Panc1 (cell line): Measurements from ENCODE around the gene IGFBP5. TPM values are rescaled to one million over a fixed set of nuclear protein-coding genes. Genes with fewer than 3 reads are reported as not detected.

Experiments used
- ATAC-seq: fragments of 200-7000 bp; cut with Tn5 transposase; 2 replicates; pipeline ENCODE4 v1.9.1; 2020; ENCODE audit warnings: mild to moderate bottlenecking, moderate library complexity
- BruUV-seq: library from RNA; stranded (reverse); fragments of 400-500 nt; replicated peaks from 2 replicates; lab custom pipeline; 2021; lab: Mats Ljungman, UMichigan
- CTCF ChIA-PET: fragments of 300-600 bp; sonication (Branson Sonifier 250); formaldehyde crosslinking; loops from one replicate; lab custom pipeline; 2022; ENCODE audit warnings: antibody characterized with exemption; lab: Charles Lee
- POLR2A ChIA-PET: fragments of 300-600 bp; sonication (Branson Sonifier 250); formaldehyde crosslinking; loops from one replicate; lab custom pipeline; 2022; ENCODE audit warnings: antibody characterized with exemption; lab: Charles Lee
- DNase-seq: peaks from one replicate; pipeline ENCODE4 v3.0.0-alpha.2; 2010; ENCODE audit warnings: low read depth, low spot score
- H3K27ac ChIP-seq: 2 replicates; pipeline ENCODE4 v1.5.1; 2011; ENCODE audit warnings: mild to moderate bottlenecking, low read length, inconsistent platforms
- H3K27me3 ChIP-seq: fragments of 200-500 bp; sonication (Bioruptor generic); 2 replicates; pipeline ENCODE4 v1.6.0; 2014; ENCODE audit warnings: low read length, inconsistent platforms; ENCODE audit not compliant: control insufficient read depth, insufficient read depth
- H3K36me3 ChIP-seq: fragments of 200-500 bp; sonication (Bioruptor generic); 2 replicates; pipeline ENCODE4 v1.5.1; 2014; ENCODE audit warnings: inconsistent platforms, mild to moderate bottlenecking, low read length, moderate library complexity; ENCODE audit not compliant: control insufficient read depth, insufficient read depth
- H3K4me1 ChIP-seq: 2 replicates; pipeline ENCODE4 v1.5.1; 2011; ENCODE audit warnings: inconsistent platforms, mild to moderate bottlenecking, low read length, moderate library complexity; ENCODE audit not compliant: control insufficient read depth, insufficient read depth
- H3K4me3 ChIP-seq, 2 experiments: 2 replicates each; pipeline ENCODE4 v1.5.1; 2011 to 2012; ENCODE audit warnings: low read depth in 2 of 2, low read length in 2 of 2, mild to moderate bottlenecking in 2 of 2, inconsistent platforms in 1 of 2, moderate library complexity in 1 of 2
- H3K9me3 ChIP-seq: fragments of 200-500 bp; sonication (Bioruptor generic); 2 replicates; pipeline ENCODE4 v1.5.1; 2014; ENCODE audit warnings: low read depth, mild to moderate bottlenecking, inconsistent platforms, low read length, moderate library complexity; ENCODE audit not compliant: control insufficient read depth, insufficient read depth
- POLR2AphosphoS5 ChIP-seq: IDR thresholded peaks from 2 replicates; pipeline ENCODE4 v1.6.1; 2012; ENCODE audit warnings: mild to moderate bottlenecking, low read depth, low read length, moderate library complexity
- SIN3A ChIP-seq: IDR thresholded peaks from 2 replicates; pipeline ENCODE4 v1.6.1; 2012; ENCODE audit warnings: low read depth, mild to moderate bottlenecking, low read length, moderate library complexity, borderline replicate concordance; ENCODE audit not compliant: insufficient read depth
- TCF7L2 ChIP-seq: IDR thresholded peaks from 2 replicates; pipeline ENCODE4 v1.6.1; 2011; ENCODE audit warnings: mild to moderate bottlenecking, low read depth, low read length, inconsistent platforms
- in situ Hi-C: cut with HindIII; loops from 2 replicates; pipeline ENCODE4 v1.10.0; 2016; ENCODE audit warnings: low sequenced_read_pairs, low pct_unique_long_range_greater_than_20kb
- intact Hi-C: fragments of 100-400 bp; cut with micrococcal nuclease; formaldehyde crosslinking; loops from one replicate; pipeline ENCODE4 v1.10.0; 2022; ENCODE audit not compliant: unreplicated experiment
- total RNA-seq: library from RNA; stranded (reverse); gene quantifications from one replicate; pipeline ENCODE4 v1.2.1, GENCODE V29; 2021; ENCODE audit not compliant: unreplicated experiment
- TF ChIP-seq, protein P1 (sequence below): fragments of 450-650 bp; IDR thresholded peaks from 2 replicates; pipeline ENCODE4 v1.5.1; 2017; ENCODE audit warnings: mild to moderate bottlenecking
- TF ChIP-seq, protein P2 (sequence below), 2 experiments: IDR thresholded peaks; 2 replicates each; pipeline ENCODE4 v1.6.1; 2011 to 2012; ENCODE audit warnings: low read depth in 2 of 2, control low read depth in 1 of 2, low read length in 1 of 2, mild to moderate bottlenecking in 1 of 2, moderate library complexity in 1 of 2; ENCODE audit not compliant: insufficient read depth in 1 of 2

The IGFBP5 gene
- total RNA-seq, 1 experiment from 2014 or later = 1.9 TPM

DNA sequence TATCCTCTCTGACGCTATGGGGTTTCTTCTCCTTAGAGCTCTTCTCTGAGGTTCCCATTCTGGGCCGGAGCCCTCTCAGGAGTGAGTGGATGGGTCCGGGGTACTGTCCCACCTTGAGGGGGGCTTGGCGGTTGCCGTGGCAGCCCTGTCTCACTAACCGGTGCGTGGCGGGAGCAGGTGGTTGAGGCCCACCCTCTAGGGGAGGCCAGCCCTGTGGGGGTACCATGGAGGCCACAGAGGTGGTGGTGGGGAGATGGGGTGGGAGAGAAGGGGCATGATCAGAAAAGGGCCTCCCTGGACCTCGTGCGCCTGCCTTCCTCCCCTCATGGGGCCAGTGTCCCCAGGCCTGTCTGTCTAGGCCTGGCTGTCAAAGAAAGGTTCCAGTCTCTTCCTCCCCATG is 22.3 kb downstream of the IGFBP5 start:
- no TSS peak for BruUV-seq
- ChIA-PET CTCF (no interaction called here), POLR2A (no interaction called here)
- Histone ChIP-seq H3K4me3 (no peak overlapping the region), H3K4me1 (no peaks in the 10 kb centered on the region), H3K9me3 (no peaks in the 10 kb centered on the region), H3K27ac (no peak overlapping the region), H3K36me3 (no peaks in the 10 kb centered on the region), H3K27me3 (peaks cover 3% of the 10 kb centered on the region; the same call in 1 of the 2 replicates)
- TF ChIP-seq, protein P1, sequence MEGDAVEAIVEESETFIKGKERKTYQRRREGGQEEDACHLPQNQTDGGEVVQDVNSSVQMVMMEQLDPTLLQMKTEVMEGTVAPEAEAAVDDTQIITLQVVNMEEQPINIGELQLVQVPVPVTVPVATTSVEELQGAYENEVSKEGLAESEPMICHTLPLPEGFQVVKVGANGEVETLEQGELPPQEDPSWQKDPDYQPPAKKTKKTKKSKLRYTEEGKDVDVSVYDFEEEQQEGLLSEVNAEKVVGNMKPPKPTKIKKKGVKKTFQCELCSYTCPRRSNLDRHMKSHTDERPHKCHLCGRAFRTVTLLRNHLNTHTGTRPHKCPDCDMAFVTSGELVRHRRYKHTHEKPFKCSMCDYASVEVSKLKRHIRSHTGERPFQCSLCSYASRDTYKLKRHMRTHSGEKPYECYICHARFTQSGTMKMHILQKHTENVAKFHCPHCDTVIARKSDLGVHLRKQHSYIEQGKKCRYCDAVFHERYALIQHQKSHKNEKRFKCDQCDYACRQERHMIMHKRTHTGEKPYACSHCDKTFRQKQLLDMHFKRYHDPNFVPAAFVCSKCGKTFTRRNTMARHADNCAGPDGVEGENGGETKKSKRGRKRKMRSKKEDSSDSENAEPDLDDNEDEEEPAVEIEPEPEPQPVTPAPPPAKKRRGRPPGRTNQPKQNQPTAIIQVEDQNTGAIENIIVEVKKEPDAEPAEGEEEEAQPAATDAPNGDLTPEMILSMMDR = no peak
- TF ChIP-seq, protein P2, sequence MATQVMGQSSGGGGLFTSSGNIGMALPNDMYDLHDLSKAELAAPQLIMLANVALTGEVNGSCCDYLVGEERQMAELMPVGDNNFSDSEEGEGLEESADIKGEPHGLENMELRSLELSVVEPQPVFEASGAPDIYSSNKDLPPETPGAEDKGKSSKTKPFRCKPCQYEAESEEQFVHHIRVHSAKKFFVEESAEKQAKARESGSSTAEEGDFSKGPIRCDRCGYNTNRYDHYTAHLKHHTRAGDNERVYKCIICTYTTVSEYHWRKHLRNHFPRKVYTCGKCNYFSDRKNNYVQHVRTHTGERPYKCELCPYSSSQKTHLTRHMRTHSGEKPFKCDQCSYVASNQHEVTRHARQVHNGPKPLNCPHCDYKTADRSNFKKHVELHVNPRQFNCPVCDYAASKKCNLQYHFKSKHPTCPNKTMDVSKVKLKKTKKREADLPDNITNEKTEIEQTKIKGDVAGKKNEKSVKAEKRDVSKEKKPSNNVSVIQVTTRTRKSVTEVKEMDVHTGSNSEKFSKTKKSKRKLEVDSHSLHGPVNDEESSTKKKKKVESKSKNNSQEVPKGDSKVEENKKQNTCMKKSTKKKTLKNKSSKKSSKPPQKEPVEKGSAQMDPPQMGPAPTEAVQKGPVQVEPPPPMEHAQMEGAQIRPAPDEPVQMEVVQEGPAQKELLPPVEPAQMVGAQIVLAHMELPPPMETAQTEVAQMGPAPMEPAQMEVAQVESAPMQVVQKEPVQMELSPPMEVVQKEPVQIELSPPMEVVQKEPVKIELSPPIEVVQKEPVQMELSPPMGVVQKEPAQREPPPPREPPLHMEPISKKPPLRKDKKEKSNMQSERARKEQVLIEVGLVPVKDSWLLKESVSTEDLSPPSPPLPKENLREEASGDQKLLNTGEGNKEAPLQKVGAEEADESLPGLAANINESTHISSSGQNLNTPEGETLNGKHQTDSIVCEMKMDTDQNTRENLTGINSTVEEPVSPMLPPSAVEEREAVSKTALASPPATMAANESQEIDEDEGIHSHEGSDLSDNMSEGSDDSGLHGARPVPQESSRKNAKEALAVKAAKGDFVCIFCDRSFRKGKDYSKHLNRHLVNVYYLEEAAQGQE (IDR thresholded peaks at IDR 0.05; ENCODE audit: insufficient read depth in 1 of 2, low read depth in 2 of 2, low read length in 1 of 2) = no peak
- TF ChIP-seq TCF7L2 = no peak
- TF ChIP-seq POLR2AphosphoS5 = no peak
- TF ChIP-seq SIN3A = no peak
- in situ Hi-C loops (no loop called here), intact Hi-C loops (no loop called here)
- DNase-seq (no peak), ATAC-seq (no peak)

DNA sequence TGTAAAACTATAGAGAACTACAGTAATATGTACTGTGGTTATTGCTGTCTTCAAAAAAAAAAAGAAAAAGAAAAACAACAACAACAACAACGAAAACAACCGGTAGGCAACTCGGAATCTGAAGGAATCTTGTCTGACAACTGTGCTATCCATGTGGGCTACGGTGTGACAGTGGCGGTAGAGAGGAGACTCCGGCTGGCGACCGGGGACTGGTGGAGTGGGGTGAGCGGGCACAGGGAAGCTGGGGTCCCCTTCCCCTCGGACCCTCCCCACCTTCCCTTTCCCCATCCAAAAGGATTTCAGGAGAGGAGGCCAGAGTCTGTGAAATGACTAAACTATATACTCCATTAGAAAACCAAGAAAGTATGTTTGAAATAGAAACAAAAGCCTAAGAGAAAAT is 22.9 kb downstream of the IGFBP5 start:
- no peak for TF ChIP-seq TCF7L2
- TF ChIP-seq POLR2AphosphoS5 = no peak
- TF ChIP-seq, protein P1 = no peak
- TF ChIP-seq, protein P2 (IDR thresholded peaks at IDR 0.05; ENCODE audit: insufficient read depth in 1 of 2, low read depth in 2 of 2, low read length in 1 of 2) = no peak
- TF ChIP-seq SIN3A = no peak
- DNase-seq (no peak), ATAC-seq (no peak)
- intact Hi-C loops = no loop called here
- Histone ChIP-seq H3K27me3 (peaks cover 3% of the 10 kb centered on the region; the same call in 1 of the 2 replicates), H3K27ac (no peak overlapping the region), H3K36me3 (no peaks in the 10 kb centered on the region), H3K4me1 (no peaks in the 10 kb centered on the region), H3K9me3 (no peaks in the 10 kb centered on the region), H3K4me3 (no peak overlapping the region)
- in situ Hi-C loops = no loop called here
- POLR2A ChIA-PET = no interaction called here
- CTCF ChIA-PET = no interaction called here
- BruUV-seq = no TSS peak
